ENCODE measurements around the gene C2. TPM values are rescaled to one million over a fixed set of nuclear protein-coding genes. Genes with fewer than 3 reads are reported as not detected.

C2 gene
- polyA plus RNA-seq, 4 donors = 3.6 to 5.6 (median 4.3) TPM

DNA sequence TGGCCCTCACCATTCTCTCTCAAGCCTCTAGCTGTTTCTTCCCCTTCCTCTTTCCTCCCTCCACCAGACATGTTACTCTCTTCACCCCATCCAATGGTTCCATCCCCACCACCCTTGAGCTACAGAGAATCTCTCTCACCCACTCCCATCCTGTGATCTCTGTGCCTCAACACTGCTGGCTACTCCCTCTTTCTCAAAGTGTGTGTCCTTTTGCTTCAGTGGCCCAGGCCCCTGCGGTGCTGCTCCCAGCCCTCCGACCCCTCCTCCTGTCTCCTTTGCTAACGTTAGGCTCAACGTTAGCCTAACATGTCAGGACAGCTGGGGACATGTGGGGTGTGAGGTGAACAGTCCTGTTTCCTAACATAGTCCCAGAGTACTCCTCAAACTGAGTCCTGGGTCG lies 25.4 kb downstream of the C2 start:
- DNase-seq (ENCODE audit: low read depth in 4 of 4, low spot score in 3 of 4) = no peak

DNA sequence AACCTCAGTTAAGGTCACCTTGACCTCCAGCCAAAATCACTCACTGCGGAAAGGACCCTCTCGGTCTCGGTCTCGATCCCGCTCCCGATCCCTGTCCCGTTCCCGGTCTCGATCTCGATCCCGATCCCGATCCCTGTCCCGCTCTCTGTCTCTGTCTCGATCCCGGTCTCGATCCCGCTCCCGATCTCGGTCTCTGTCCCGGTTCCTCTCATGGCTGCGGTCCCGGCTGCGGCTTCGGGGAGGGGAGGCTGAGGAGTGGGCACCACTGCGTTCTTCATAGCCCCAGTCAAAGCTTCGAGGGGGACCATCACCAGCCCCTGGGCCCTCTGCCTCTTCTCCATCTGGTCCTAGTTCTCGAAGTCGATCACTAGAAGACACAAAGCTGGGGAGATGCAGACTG lies 27.0 kb downstream of the C2 start:
- no peak for DNase-seq (ENCODE audit: low read depth in 4 of 4, low spot score in 3 of 4)

DNA sequence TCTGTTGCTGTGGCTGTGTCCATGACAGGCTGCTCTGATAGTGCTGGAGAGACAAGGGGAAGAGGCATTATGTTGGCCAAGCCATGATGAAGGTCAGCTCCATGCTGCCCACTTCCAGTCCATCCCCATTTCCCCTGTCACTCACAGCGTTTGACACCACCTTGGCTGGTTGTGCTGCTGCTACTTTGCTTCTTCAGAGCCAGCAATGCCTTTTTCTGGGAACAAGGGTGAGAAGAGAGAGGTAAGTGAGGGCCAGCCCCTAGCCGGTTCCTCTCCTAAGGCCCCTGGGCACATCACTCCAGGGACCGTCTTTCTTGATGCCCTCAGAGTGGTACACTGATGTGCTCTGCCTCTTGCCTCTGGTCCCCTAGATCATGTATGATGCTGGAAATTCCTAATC lies 29.3 kb downstream of the C2 start:
- DNase-seq (ENCODE audit: low read depth in 4 of 4, low spot score in 3 of 4) = no peak

DNA sequence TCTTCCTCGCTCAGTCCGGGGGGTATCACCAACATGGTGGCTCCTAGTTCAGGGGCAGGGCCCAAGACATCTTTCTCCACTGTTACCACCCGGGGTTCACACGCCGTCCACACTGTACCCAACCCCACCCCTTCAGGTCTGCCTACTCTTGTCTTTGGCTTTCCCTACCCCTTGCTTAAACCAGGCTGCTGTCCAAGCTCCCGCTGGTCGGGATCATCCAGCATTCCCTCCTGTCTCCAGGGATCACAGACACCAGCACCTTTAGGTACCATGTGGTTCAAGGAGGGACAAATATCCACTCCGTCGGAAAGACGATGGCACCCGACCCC lies 30.9 kb downstream of the C2 start:
- no peak for DNase-seq (ENCODE audit: low read depth in 4 of 4, low spot score in 3 of 4)

DNA sequence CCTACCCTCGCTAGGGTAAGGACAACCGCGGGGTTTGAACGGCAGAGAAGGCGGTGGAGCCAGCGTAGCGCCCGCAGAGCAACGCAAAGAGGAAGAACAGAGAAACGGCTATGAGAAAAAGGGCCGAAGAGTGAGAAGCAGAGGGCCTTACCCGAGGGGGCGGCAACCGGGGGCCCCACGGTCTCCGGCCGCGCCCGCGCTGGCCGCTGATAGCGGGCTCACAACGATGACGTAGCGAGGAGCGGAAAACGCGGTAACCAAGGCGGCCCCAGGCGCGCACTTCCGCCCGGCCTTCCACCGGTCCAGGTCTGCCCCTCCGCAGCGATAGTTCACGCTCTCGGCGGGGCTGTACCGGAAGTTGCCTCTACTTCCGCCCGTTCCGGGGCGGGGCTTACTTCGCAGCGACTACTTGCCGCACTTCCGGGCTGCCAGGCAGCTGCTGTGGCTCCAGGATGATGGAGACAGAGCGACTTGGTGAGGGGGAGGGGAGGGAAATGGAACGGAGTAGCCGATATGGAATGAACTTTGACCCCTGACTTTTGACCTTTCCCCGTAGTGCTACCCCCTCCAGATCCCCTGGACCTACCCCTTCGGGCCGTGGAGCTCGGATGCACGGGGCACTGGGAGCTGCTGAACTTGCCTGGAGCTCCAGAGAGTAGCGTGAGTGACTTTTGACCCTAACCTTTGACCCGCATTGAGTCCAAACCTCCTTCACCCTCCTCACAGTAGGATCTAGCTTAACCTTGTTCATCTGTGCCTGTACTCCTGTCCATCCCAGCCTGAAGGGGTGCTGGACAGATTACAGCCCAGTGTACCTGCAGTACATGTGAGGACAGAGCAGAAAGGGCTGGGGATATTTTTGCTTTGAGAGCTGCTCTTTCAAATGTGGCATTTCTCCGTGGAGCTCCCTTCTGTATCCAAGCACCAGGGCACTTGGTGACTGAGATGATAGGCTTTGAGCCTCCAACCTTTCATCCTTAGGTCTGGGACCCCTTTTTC lies 31.5 kb downstream of the C2 start, which contains the start of the genes NELFE and SKIC2:
Gene NELFE (minus strand): TSS at position 231 of the 999 bp plus-strand sequence. CDS start 525 bp downstream, outside the sequence.
Gene SKIC2 (plus strand): TSS at position 435 of the 999 bp plus-strand sequence. CDS start 18 bp downstream, at position 453.
- DNase-seq (ENCODE audit: low read depth in 4 of 4, low spot score in 3 of 4) = peak; percentile 95 to 98 (median 96)

DNA sequence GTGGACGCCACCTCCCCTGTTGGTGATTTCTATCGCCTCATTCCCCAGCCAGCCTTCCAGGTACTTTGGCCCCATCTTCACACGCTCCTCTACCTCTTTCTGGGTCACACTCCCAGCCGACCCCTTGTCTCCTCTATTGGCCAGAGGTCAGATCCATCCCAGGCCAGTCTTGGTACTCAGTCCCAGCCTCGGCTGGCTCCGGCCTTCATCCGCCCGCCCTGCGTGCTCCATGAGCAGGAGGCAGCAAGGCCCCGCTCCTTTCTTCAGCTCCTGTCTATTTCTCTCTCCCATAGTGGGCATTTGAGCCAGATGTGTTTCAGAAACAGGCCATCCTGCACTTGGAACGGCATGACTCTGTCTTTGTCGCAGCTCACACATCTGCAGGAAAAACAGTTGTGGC lies 34.1 kb downstream of the C2 start:
- no peak for DNase-seq (ENCODE audit: low read depth in 4 of 4, low spot score in 3 of 4)

DNA sequence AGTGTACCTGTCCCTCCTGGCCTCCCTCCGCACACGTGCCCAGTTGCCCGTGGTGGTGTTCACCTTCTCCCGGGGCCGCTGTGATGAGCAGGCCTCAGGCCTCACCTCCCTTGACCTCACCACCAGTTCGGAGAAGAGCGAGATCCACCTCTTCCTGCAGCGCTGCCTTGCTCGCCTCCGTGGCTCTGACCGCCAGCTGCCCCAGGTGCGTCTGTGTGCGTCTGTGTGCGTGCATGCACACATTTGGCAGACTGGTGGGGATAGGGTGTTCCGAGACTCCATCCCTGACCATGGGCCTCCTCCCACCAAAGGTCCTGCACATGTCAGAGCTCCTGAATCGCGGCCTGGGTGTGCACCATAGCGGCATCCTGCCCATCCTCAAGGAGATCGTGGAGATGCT lies 36.4 kb downstream of the C2 start:
- DNase-seq (ENCODE audit: low read depth in 4 of 4, low spot score in 3 of 4) = no peak

DNA sequence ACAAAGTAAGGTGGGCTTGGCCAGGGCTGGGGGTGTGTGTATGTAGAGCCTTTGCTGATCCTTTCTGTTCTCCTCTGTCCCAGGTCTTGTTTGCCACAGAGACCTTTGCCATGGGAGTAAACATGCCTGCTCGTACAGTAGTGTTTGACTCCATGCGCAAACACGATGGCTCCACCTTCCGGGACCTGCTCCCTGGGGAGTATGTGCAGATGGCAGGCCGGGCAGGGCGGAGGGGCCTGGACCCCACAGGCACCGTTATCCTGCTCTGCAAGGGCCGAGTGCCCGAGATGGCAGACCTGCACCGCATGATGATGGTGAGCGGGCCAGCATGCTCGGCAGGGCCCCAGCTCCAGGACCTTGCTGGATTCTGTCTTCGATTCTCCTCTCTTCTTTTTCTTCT lies 38.2 kb downstream of the C2 start:
- no peak for DNase-seq (ENCODE audit: low read depth in 4 of 4, low spot score in 3 of 4)

DNA sequence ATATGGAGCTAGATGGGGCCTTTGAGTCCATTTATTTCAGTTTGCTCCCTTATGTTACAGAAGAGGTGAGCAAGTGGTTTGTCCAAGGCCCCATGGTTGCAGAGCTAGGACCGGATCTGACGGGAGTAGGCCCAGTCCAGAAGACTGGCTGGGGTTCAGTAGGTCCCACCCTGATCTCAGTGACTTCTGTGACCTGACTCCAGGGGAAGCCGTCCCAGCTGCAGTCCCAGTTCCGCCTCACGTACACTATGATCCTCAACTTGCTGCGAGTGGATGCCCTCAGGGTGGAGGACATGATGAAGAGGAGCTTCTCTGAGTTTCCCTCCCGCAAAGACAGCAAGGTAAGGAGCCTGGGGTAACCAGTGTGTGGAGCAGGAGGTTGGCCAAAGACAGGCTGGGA lies 39.0 kb downstream of the C2 start:
- DNase-seq (ENCODE audit: low read depth in 4 of 4, low spot score in 3 of 4) = no peak

DNA sequence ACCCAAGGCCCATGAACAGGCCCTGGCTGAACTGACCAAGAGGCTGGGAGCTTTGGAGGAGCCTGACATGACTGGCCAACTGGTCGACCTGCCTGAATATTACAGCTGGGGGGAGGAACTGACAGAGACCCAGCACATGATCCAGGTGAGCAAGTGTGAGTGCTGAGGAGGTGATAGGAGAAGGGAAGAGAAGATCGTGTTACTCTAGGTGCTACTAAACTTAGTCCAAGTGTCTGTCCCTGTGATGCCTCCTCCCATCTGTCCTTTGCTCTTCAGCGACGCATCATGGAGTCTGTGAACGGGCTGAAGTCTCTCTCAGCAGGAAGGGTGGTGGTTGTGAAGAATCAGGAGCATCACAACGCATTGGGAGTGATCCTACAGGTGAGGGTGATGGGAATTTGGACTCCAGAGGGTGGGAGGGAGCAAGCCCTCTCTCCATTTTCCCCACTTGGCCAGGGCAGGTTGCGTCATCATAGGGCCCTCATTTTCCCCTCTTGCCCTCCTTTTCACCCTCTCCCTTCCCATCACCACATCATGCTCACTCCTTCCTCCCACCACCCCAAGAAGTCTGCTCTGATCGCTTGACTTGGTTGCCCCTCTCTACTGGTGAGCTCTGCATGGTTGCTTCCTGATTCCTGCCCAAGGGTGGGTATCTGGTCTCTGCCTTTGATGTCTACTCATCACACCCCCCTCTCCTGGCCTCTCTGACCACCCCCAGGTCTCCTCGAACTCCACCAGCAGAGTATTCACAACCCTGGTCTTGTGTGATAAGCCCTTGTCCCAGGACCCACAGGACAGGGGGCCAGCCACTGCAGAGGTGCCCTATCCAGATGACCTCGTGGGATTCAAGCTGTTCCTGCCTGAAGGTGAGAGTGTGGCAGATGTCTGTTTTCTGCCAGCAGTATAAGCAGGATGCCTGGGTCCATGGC lies 39.7 kb downstream of the C2 start:
- DNase-seq (ENCODE audit: low read depth in 4 of 4, low spot score in 3 of 4) = no peak

DNA sequence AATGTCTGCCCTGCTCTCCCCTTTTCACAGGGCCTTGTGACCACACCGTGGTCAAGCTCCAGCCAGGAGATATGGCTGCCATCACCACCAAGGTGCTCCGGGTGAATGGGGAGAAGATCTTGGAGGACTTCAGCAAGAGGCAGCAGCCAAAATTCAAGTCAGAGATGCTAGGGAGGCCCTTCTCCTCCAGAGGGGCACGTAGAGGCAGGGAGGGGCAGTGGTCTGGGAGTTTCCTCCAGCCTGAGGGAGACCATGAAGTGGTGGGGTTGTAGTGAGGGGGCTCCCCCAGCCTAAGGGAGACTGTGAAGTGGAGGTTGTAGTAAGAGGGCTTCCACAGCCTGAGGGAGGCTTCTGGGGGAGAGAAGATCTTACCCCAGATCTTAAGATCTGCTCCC lies 40.4 kb downstream of the C2 start:
- DNase-seq (ENCODE audit: low read depth in 4 of 4, low spot score in 3 of 4) = no peak

DNA sequence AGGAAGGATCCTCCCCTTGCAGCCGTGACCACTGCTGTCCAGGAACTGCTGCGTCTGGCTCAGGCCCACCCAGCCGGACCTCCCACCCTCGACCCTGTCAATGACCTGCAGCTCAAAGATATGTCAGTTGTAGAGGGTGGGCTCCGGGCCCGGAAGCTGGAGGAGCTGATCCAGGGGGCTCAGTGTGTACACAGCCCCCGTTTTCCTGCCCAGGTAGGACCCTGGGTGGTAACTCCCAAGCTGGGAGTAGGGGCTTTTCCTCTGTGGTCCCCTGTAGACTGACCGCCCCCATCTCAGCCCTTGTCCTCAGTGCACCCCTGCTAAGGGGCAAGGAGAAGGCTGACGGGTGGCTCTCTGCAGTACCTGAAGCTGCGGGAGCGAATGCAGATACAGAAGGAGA lies 40.8 kb downstream of the C2 start:
- DNase-seq (ENCODE audit: low read depth in 4 of 4, low spot score in 3 of 4) = no peak

DNA sequence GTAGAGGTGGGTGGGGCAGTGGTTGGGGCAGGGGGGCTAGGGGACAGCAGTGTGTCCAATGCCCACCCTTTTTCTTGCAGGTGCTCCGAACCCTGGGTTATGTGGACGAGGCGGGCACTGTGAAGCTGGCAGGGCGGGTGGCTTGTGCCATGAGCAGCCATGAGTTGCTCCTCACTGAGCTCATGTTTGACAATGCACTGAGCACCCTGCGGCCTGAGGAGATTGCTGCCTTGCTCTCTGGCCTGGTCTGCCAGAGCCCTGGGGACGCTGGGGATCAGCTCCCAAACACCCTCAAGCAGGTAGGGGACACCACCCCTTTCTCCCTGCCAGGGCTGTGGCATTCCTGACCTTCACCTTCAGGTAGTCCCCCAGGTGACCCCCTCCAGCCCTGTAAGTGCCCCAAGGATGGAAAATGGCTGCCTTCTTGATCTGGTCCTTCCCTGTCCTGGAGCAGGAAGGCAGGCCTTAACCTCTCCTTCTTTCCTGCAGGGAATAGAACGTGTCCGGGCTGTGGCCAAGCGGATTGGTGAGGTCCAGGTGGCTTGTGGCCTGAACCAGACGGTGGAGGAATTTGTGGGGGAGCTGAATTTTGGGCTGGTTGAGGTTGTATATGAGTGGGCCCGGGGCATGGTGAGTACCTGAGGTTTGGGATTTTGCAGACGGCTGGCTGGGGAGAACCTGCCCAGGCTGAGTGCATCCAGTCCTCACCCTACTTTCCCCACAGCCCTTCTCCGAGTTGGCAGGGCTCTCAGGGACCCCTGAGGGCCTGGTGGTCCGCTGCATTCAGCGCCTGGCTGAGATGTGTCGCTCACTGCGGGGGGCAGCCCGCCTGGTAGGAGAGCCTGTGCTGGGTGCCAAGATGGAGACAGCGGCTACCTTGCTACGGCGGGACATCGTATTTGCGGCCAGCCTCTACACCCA lies 41.5 kb downstream of the C2 start:
- DNase-seq (ENCODE audit: low read depth in 4 of 4, low spot score in 3 of 4) = no peak

DNA sequence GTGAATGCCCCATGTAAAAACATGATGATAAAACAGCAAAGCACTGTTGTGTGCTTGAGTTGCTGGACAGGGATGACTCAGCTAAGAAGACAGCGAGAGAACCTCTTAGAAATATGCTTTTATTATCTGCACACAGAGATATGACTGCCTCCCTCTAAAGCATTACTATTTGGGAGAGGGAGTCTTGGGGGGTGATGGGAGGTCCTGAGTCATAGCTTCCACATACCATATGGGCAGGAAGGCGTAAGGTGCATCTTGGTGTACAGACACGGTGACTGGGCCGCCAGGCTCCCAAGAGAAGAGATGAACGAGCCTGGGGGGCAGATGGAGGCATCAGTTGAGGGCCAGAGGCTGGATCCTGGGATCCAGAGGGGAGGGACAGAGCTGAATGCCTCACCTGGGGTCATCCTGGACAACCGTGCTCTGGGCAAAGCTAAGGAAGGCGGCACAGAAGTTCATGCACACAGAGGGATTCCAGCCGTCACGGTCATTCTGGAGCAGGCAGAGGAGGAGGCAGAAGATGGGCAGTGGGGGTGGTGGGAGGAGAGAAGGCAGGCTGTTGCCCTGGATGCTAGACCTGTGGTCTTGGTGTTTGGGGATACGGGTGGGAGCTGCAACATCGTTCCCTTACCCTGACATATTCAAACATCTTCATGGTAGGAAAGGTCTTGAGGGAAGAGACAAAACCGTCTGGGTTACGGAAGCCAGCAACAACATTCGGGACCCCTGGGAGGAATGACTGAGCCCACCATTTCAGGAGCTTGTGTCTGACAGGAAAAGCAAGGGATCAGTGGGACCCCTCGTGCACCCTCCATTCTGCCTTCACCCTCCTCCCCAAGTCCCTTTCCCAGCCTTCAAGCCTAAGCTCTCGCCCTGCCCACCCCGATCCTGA lies 42.4 kb downstream of the C2 start:
- DNase-seq (ENCODE audit: low read depth in 4 of 4, low spot score in 3 of 4) = no peak

DNA sequence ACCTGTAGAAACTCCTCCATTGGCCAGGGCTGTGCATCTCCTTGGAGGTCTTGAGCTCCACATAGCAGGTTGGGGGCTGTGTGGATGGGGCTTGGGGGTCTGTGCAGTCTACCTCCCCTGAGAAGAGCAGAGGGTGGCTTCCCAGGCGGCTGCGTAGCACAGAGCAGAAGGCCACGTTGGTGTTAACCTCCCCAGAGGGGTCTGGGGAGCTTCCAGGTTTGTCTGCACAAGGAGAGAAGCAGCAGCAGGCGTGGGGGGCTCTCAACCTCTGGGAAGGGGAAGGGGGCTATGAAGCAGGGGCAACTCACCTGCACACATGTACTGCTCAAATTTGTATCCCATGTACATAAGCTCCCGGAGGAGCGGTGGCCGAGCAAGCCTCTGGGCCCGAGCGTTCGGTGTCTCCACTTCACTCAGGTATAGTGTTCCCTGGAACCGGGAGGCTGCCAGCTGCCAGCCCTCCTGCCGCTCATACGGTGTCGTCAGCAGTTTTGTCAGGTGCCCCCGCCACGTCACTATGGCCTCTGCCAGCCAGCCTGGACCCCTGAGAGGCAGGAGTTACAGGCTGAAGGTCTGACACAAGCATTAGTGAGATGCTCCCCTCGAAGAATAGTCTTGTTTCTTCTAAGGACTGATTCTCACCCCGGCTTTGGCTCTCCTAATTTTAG lies 43.2 kb downstream of the C2 start:
- DNase-seq (ENCODE audit: low read depth in 4 of 4, low spot score in 3 of 4) = no peak

DNA sequence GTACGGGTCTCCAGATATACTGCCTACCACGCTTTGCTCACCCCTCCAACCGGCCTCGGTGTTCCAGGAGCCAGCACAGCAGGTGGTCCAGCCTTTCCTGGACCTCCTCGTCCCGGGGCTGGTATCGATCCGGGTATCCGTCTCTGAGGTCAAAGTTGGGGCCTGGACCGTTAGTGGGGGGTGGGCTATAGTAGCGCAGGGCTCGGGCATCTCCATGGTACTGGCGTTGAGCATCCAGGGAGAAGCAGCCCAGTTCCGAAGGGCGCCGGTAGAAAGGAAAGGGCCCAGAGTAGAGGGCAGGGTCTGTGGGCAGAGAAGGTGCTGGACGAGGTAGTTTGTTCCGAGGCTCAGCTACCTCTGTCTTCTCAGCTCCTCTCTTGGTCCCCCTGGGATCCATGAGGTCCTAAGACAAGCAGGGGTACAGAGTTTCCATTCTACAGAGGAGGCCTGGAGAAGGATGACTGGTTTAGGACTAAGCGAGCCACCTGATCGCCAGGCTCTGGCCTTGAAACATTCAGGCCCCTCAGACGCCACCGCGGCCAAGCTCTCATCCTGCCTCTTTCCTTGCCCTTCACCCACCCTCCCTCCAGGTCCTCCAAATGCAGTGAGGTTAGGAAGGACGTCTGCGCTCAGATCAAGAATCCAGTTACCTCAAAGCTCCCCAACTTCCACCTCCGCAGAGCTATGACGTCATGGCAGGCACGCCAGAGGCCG lies 43.9 kb downstream of the C2 start:
- DNase-seq (ENCODE audit: low read depth in 4 of 4, low spot score in 3 of 4) = no peak

DNA sequence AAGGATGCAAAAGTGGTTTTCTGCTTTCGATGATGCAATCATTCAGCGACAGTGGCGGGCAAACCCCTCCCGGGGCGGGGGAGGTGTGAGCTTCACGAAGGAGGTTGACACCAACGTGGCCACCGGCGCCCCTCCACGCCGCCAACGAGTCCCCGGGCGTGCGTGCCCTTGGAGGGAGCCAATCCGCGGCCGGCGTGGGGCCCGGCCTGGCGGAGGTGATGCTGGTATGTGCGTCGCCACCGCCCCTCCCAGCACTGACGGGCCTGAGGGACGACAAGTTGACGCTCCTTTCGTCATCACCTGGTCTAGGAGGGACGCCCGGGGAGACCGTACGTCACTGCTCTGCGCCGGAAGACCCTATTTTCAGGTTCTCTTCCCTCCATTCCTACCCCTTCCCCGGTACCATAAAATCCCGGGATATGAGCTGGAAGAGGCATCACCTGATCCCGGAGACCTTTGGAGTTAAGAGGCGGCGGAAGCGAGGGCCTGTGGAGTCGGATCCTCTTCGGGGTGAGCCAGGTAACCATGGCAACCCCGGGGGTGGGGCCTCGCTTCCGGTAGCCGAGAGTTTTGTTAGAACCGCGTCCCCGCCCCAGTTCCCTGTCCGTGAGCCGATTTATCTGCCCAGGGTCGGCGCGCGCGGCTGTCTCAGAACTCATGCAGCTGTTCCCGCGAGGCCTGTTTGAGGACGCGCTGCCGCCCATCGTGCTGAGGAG lies 44.6 kb downstream of the C2 start, which contains the start of gene DXO:
Gene DXO (minus strand): TSS at position 146 of the 716 bp plus-strand sequence. CDS start 463 bp downstream, outside the sequence.
- DNase-seq (ENCODE audit: low read depth in 4 of 4, low spot score in 3 of 4) = peak; percentile 93 to 99 (median 96)

Measured in right renal pelvis (tissue), 4 donors.